OCI-LY1 (cell line): Measurements from ENCODE around the gene ZBP1.
"Not testable (repeated sequence)": the region's sequence is repeated elsewhere in the genome, so short reads cannot be mapped to it uniquely, and the experiment has no call there.

ENCODE experiments used
- H2AFZ ChIP-seq: fragments of 200-600 bp; sonication (generic), shearing (Covaris generic); 2 replicates; pipeline ENCODE4 v1.6.0; 2014; ENCODE audit warnings: antibody characterized with exemption, mild to moderate bottlenecking, low read length
- H3F3A ChIP-seq: fragments of 200-600 bp; sonication (generic), shearing (Covaris generic); 2 replicates; pipeline ENCODE4 v1.6.0; 2014; ENCODE audit warnings: mild to moderate bottlenecking, antibody characterized with exemption, low read length, moderate library complexity; ENCODE audit not compliant: insufficient read depth
- H3K27ac ChIP-seq: fragments of 200-600 bp; sonication (generic); 2 replicates; pipeline ENCODE4 v1.5.1; 2014; ENCODE audit warnings: low read length, mixed run types, mild to moderate bottlenecking, low read depth; ENCODE audit not compliant: poor library complexity, severe bottlenecking
- H3K27me3 ChIP-seq: fragments of 200-600 bp; sonication (generic); 2 replicates; pipeline ENCODE4 v1.6.0; 2014; ENCODE audit warnings: antibody characterized with exemption, mild to moderate bottlenecking, low read length, moderate library complexity; ENCODE audit not compliant: insufficient read depth
- H3K36me3 ChIP-seq: fragments of 200-600 bp; sonication (generic); 2 replicates; pipeline ENCODE4 v1.6.1; 2014; ENCODE audit warnings: mild to moderate bottlenecking, antibody characterized with exemption, low read length, moderate library complexity, mixed read lengths; ENCODE audit not compliant: insufficient read depth
- H3K4me1 ChIP-seq: fragments of 200-600 bp; sonication (generic); 2 replicates; pipeline ENCODE4 v1.5.1; 2014; ENCODE audit warnings: mild to moderate bottlenecking, low read length, moderate library complexity; ENCODE audit not compliant: insufficient read depth, severe bottlenecking
- H3K4me2 ChIP-seq: fragments of 200-600 bp; sonication (generic), shearing (Covaris generic); 2 replicates; pipeline ENCODE4 v1.6.1; 2014; ENCODE audit warnings: low read length
- H3K4me3 ChIP-seq: fragments of 200-600 bp; sonication (generic); 2 replicates; pipeline ENCODE4 v1.5.1; 2014; ENCODE audit warnings: low read length, low read depth, mild to moderate bottlenecking, mixed read lengths; ENCODE audit not compliant: poor library complexity, severe bottlenecking
- H3K79me2 ChIP-seq: fragments of 200-600 bp; shearing (Covaris generic); 2 replicates; pipeline ENCODE4 v1.6.1; 2016; ENCODE audit warnings: mixed run types, low read length, mixed read lengths; ENCODE audit not compliant: insufficient read depth
- H3K9ac ChIP-seq: fragments of 200-600 bp; sonication (generic), shearing (Covaris generic); 2 replicates; pipeline ENCODE4 v1.6.1; 2014; ENCODE audit warnings: mild to moderate bottlenecking, low read length, mixed read lengths
- H3K9me2 ChIP-seq: fragments of 200-600 bp; sonication (generic), shearing (Covaris generic); 2 replicates; pipeline ENCODE4 v1.6.1; 2014; ENCODE audit warnings: low read depth, mild to moderate bottlenecking, low read length, mixed read lengths
- H3K9me3 ChIP-seq: fragments of 200-600 bp; shearing (Covaris generic); 2 replicates; pipeline ENCODE4 v1.6.1; 2014; ENCODE audit warnings: low read length, mixed read lengths
- H4K20me1 ChIP-seq: fragments of 200-600 bp; sonication (generic), shearing (Covaris generic); 2 replicates; pipeline ENCODE4 v1.6.0; 2016; ENCODE audit warnings: mild to moderate bottlenecking, low read length; ENCODE audit not compliant: insufficient read depth
- EZH2 ChIP-seq: fragments of 200-600 bp; sonication (generic), shearing (Covaris generic); IDR thresholded peaks from 2 replicates; pipeline ENCODE4 v1.8.0; 2017; ENCODE audit warnings: borderline replicate concordance, mixed run types, mild to moderate bottlenecking, antibody characterized with exemption, low read length, moderate library complexity, mixed read lengths
- TF ChIP-seq, protein P1 (sequence below): fragments of 200-600 bp; sonication (generic), shearing (Covaris generic); IDR thresholded peaks from 2 replicates; pipeline ENCODE4 v1.5.1; 2017; ENCODE audit warnings: mild to moderate bottlenecking, antibody characterized with exemption, low read length, moderate library complexity, mixed read lengths

ZBP1 gene

GRCh38 chr20:57633945-57634491 lies 13.8 kb upstream of the ZBP1 start:
- Histone ChIP-seq H3K79me2 (no peaks in the 10 kb centered on the region), H3K27me3 (peaks cover 7% of the 10 kb centered on the region; the same call in 1 of the 2 replicates), H3K9ac (no peak overlapping the region), H3F3A (no peaks in the 10 kb centered on the region), H3K27ac (no peak overlapping the region), H3K4me3 (no peak overlapping the region), H3K4me1 (no peaks in the 10 kb centered on the region), H3K9me3 (no peaks in the 10 kb centered on the region), H3K9me2 (no peaks in the 10 kb centered on the region), H2AFZ (no peak overlapping the region), H4K20me1 (no peaks in the 10 kb centered on the region), H3K36me3 (no peaks in the 10 kb centered on the region), H3K4me2 (no peak overlapping the region)
- TF ChIP-seq, protein P1, sequence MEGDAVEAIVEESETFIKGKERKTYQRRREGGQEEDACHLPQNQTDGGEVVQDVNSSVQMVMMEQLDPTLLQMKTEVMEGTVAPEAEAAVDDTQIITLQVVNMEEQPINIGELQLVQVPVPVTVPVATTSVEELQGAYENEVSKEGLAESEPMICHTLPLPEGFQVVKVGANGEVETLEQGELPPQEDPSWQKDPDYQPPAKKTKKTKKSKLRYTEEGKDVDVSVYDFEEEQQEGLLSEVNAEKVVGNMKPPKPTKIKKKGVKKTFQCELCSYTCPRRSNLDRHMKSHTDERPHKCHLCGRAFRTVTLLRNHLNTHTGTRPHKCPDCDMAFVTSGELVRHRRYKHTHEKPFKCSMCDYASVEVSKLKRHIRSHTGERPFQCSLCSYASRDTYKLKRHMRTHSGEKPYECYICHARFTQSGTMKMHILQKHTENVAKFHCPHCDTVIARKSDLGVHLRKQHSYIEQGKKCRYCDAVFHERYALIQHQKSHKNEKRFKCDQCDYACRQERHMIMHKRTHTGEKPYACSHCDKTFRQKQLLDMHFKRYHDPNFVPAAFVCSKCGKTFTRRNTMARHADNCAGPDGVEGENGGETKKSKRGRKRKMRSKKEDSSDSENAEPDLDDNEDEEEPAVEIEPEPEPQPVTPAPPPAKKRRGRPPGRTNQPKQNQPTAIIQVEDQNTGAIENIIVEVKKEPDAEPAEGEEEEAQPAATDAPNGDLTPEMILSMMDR: no peak
- TF ChIP-seq EZH2: no peak

DNA sequence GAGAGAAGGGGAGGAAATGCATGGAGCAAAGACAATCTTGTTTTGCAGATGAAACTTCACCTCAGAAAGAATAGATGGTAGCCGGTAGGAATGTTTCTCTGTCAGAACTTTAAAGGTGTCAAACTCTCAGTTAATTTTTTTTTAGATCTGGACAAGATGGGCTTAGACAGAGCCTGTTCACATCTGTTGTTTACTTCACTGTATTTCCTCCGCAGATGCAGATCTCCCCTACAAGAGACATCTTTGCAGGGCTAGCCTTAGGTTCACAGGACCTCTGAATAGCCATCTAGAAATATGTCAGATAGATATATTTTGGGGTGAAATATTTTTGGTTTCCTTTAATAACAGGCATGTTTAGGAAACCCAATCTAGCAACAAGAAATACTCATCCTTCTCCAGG lies 12.1 kb upstream of the ZBP1 start:
- H3K79me2 ChIP-seq: no peaks in the 10 kb centered on the region
- no peak overlapping the region for H2AFZ ChIP-seq

GRCh38 chr20:57630061-57630460 lies 9.8 kb upstream of the ZBP1 start:
- no peak overlapping the region for H2AFZ ChIP-seq
- H3K79me2 ChIP-seq: no peaks in the 10 kb centered on the region
- no peaks in the 10 kb centered on the region for H3K36me3 ChIP-seq
- H4K20me1 ChIP-seq: no peaks in the 10 kb centered on the region
- no peaks in the 10 kb centered on the region for H3K9me3 ChIP-seq
- no peak overlapping the region for H3K4me2 ChIP-seq
- H3K9me2 ChIP-seq: no peaks in the 10 kb centered on the region
- peaks cover 12% of the 10 kb centered on the region for H3K4me1 ChIP-seq
- TF ChIP-seq, protein P1: no peak
- no peak for TF ChIP-seq EZH2
- no peak overlapping the region for H3K9ac ChIP-seq
- H3K27ac ChIP-seq: no peak overlapping the region
- no peak overlapping the region for H3K4me3 ChIP-seq
- peaks cover 10% of the 10 kb centered on the region; the same call in 1 of the 2 replicates for H3K27me3 ChIP-seq
- no peaks in the 10 kb centered on the region for H3F3A ChIP-seq

More for the DNA sequence above, 12.1 kb upstream of the ZBP1 start:
- H4K20me1 ChIP-seq: no peaks in the 10 kb centered on the region
- TF ChIP-seq, protein P1: no peak
- no peak for TF ChIP-seq EZH2
- no peaks in the 10 kb centered on the region for H3K9me3 ChIP-seq
- no peaks in the 10 kb centered on the region for H3K9me2 ChIP-seq
- H3K4me3 ChIP-seq: no peak overlapping the region
- H3K27ac ChIP-seq: no peak overlapping the region
- no peaks in the 10 kb centered on the region for H3F3A ChIP-seq
- peaks cover 12% of the 10 kb centered on the region for H3K4me1 ChIP-seq
- H3K4me2 ChIP-seq: no peak overlapping the region
- H3K36me3 ChIP-seq: no peaks in the 10 kb centered on the region
- no peak overlapping the region for H3K9ac ChIP-seq
- peaks cover 7% of the 10 kb centered on the region; the same call in 1 of the 2 replicates for H3K27me3 ChIP-seq

DNA sequence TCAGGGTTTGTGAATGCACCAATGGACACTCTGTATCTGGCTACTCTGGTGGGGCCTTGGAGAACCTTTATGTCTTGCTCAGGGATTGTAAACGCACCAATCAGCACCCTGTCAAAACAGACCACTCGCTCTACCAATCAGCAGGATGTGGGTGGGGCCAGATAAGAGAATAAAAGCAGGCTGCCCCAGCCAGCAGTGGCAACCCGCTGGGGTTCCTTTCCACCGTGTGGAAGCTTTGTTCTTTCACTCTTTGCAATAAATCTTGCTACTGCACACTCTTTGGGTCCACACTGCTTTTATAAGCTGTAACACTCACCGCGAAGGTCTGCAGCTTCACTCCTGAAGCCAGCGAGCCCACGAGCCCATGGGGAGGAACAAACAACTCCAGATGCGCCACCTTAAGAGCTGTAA lies 9.3 kb upstream of the ZBP1 start:
- H3K9me2 ChIP-seq, H3K27ac ChIP-seq, H3K9me3 ChIP-seq, H3F3A ChIP-seq, H3K4me2 ChIP-seq, H3K9ac ChIP-seq, H2AFZ ChIP-seq, H3K4me3 ChIP-seq, H4K20me1 ChIP-seq, H3K36me3 ChIP-seq, H3K79me2 ChIP-seq: not testable (repeated sequence)
- Histone ChIP-seq H3K4me1 (peaks cover 12% of the 10 kb centered on the region), H3K27me3 (peaks cover 16% of the 10 kb centered on the region; the same call in 1 of the 2 replicates)

DNA sequence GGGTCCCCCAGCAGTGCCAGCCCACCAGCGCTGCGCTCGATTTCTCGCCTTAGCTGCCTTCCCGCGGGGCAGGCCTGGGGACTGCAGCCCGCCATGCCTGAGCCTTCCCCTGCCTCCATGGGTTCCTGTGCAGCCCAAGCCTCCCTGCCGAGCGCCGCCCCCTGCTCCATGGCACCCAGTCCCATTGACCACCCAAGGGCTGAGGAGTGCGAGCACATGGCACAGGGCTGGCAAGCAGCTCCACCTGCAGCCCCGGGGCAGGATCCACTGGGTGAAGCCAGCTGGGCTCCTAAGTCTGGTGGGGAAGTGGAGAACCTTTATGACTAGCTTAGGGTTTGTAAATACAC lies 8.7 kb upstream of the ZBP1 start:
- Histone ChIP-seq H3K27me3 (peaks cover 16% of the 10 kb centered on the region; the same call in 1 of the 2 replicates), H3K4me1 (peaks cover 12% of the 10 kb centered on the region)
- H3K4me2 ChIP-seq, H3K36me3 ChIP-seq, H2AFZ ChIP-seq, H3K9ac ChIP-seq, H3K9me3 ChIP-seq, H3K9me2 ChIP-seq, H3K27ac ChIP-seq, H3F3A ChIP-seq, H4K20me1 ChIP-seq, H3K4me3 ChIP-seq, H3K79me2 ChIP-seq: not testable (repeated sequence)
